HG03196 (cell line): ENCODE results near the gene SRRM5.
"Not testable (repeated sequence)": the region's sequence is repeated elsewhere in the genome, so short reads cannot be mapped to it uniquely, and the experiment has no call there.

Experiments
- ATAC-seq: cut with Tn5 transposase; IDR thresholded peaks from one replicate; pipeline ENCODE4 v1.9.1; 2021; ENCODE audit not compliant: unreplicated experiment

Gene SRRM5

GRCh38 chr19:43611788-43612187 is at the start of gene SRRM5:
Gene SRRM5, plus strand, starts transcription at chr19:43612088. Its CDS starts 34 bp downstream, at chr19:43612122.
- no peak for ATAC-seq

DNA sequence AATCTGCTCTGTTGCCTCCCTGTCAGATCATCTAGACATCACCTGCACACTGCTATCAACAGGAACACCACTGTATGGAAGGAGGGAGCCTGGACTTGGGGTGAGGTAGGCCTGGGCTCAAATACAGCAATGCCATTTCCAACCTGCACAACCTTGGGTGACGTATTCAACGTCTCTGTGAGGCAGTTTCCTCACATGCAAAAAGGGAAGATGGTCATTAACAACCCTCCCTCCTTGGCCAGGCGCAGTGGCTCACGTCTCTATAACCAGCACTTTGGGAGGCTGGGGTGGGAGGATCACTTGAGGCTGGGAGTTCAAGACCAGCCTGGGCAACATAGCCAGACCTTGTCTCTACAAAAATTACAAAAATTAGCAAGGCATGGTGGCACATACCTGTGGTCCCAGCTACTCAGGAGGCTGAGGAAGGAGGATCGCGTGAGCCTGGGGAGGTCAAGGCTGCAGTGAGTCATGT is 49.6 kb upstream of the SRRM5 start:
- ATAC-seq: no peak

GRCh38 chr19:43562698-43563241 is 49.1 kb upstream of the SRRM5 start:
- ATAC-seq: peak; percentile 71

- ATAC-seq: no peak
Measured at GRCh38 chr19:43563816-43564457, 48.0 kb upstream of the SRRM5 start.

DNA sequence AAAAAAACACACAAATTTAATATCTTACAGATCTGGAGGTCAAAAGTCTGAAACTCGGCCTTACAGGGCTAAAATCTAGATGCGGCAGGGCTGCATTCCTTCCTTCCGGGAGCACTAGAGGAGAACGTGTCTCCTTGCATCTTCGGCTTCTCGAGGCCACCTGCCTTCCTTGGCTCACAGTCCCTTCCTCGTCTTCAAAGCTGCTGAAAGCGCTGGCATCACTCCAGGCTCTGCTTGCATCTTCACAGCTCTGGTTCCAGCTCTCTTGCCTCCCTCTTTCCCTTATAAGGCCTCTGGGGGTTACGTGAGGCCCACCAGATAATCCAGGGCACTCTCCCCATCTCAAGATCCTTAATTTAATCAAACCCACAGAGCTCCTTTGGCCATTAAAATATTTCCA is 47.1 kb upstream of the SRRM5 start:
- ATAC-seq: no peak

DNA sequence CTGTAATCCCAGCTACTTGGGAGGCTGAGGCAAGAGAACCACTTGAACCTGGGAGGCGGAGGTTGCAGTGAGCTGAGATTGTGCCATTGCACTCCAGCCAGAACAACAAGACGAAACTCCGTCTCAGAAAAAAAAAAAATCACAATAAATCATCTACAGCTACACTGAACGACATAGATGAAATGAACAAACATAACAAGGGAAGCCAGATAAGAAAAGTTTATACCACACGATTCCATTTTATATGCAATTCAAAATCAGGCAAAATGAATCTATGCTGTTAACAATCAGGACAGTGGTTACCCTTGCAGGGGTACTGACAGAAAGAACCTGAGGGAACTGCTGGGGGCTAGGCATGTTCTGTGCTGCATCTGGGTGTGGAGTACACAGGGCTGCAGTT is 42.2 kb upstream of the SRRM5 start:
- no peak for ATAC-seq

- ATAC-seq: no peak
Measured at GRCh38 chr19:43570174-43570791, 41.6 kb upstream of the SRRM5 start.

GRCh38 chr19:43572171-43572588 is 39.7 kb upstream of the SRRM5 start:
- ATAC-seq: no peak

GRCh38 chr19:43574424-43575155 is 37.3 kb upstream of the SRRM5 start:
- ATAC-seq: no peak

DNA sequence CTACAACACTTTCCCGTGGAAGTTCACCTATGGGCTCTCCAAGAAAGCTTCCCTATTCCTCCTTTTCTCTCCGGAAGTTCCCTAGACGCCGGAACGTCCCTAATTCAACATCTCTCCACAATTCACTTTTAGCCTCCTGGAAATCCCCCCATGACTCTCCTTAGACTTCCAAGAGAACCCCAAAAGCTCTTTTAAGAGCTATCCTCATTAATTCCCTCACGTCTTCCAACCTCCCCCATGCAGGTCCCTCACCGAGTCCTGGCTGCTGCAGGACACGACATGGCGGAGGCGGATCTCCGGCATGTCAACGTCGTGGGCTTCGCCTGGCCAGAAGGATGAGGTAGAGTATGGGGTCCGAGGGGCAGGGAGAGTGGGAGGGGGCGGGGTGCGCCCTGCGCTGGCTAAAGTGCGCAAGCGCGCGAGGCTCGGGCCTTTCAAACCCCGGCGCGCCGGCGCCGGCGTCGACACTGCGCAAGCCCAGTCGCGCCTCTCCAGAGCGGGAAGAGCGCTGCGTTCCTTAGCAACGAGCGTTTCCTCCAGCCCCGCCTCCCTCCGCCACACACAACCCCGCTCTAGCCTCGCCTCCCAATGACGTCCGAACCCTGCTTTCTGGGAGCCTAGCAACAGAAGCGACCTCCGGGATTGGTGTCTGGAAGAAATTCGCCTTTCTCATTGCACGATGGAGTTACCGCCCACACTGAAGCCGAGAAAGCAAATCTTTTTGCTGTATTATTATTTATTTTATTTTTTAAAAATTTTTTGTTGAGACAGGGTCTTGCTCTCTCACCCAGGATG is 36.5 kb upstream of the SRRM5 start, which contains the start of the genes PINLYP and XRCC1:
TSS of gene PINLYP (plus strand) at position 646 of the 795 bp plus-strand sequence. CDS start 1,391 bp downstream, outside the sequence.
TSS of gene XRCC1 (minus strand) at position 372 of the 795 bp plus-strand sequence. CDS start at position 303, 69 bp downstream.
- peak; percentile 92 for ATAC-seq

DNA sequence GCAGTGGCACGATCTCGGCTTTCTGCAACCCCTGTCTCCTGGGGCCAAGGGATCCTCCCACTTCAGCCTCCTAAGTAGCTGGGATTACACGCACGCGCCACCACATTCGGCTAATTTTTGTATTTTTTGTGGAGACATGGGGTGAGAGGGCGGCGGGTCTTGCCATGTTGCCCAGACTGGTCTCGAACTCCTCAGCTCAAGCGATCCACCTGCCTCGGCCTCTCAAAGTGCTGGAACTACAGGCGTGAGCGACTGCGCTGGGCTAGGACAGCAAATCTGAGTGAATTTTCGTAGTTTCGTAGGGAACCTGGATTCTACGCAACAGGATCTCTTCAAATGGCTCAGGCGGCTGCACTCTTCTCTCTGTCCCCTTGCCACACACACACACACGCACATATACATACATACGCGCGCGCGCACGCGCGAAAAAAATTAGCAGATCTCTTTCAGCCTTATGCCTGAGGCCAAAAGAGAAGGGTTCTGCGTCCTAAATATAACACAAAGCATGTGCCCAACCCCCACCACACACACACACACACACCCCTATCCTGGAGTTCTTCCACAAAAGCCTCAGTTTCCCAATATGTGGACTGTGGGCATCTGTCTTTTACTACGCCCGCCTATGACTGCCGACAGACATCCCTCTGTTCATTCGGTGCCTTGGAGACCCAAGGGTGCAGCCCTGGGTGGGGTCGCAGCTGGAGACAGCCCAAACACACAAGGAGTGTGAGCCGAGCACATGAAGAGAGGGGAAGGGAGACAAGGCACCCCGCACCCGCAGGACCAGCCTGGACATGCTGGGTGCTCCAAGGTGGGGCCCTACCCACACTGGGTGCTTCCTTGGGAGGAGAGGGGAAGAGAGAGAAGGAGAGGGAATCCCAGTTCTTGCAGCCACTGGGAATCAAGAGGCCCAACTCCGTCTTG is 35.7 kb upstream of the SRRM5 start:
- no peak for ATAC-seq

DNA sequence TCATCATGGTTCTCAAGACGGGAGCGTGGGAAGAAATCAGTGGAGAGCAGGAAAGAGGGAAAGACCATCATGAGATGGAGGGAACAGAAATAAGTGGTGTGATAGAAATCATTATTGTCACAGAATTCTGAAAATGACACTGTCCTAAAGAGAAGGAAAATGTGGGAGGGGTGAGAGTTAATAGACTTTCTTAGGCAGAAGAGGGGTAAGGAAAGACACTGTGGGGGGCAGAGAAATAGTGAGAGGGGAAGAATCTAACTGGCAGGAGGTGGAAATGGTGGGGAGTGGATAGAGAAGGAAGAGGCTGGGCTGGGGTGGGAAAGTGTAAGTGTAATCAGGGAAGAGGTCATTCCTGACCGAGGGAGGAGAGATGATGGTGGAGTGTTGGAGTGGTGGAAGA is 33.1 kb upstream of the SRRM5 start:
- ATAC-seq: no peak

- no peak for ATAC-seq
Measured at GRCh38 chr19:43581467-43581866, 30.4 kb upstream of the SRRM5 start.

DNA sequence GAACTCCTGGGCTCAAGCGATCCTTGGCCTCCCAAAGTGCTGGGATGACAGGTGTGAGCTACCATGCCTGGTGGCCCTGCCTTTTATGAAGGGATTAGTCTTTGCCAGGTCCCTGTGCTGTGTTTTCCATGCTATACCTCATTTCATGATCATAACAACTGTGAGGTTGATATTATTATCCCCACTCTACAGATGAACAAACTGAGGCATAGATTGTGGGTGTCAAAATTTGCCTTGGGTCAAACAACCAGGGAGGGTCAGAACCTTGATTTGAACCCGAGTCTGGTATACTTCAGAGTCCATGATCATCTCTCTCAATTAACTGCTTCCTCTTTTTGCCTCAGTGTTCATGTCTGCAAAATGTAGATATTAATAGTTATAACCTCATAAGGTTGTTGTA is 29.4 kb upstream of the SRRM5 start:
- no peak for ATAC-seq

- ATAC-seq: no peak
Measured at GRCh38 chr19:43584484-43584883, 27.4 kb upstream of the SRRM5 start.

GRCh38 chr19:43586346-43586745 is 25.5 kb upstream of the SRRM5 start:
- no peak for ATAC-seq

DNA sequence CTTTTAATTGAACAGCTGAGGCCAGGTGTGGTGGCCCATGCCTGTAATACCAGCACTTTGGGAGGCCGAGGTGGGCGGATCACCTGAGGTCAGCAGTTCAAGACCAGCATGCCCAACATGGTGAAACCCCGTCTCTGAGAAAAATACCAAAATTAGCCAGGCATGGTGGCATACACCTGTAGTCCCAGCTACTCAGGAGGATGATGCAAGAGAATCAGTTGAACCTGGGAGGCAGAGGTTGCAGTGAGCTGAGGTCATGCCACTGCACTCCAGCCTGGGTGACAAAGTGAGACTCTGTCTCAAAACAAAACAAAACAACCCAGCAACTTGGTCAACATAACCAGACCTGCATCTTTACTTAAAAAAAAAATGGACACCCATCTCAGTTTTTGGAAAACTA is 24.9 kb upstream of the SRRM5 start:
- not testable (repeated sequence) for ATAC-seq

DNA sequence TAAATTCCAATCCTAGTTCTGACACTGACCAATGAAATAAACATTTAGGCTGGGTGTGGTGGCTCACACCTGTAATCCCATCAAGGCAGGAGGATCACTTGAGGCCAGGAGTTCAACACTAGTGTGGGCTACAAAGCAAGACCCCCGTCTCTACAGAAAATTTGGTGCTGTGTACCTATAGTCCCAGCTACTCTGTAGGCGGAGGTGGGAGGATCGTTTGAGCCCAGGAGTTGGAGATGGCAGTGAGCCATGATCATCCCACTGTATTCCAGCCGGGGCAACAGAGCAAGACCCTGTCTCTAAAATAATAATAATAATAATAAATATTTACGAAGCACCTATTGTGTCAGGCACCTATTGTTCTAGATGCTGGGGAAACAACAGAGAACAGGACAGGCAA is 22.6 kb upstream of the SRRM5 start:
- no peak for ATAC-seq

- no peak for ATAC-seq
Measured at GRCh38 chr19:43589678-43590077, 22.2 kb upstream of the SRRM5 start.
